H1 (cell line): ENCODE measurements around the gene TK1. TPM values are rescaled to one million over a fixed set of nuclear protein-coding genes. Genes with fewer than 3 reads are reported as not detected.

Experiments
- ATF3 ChIP-seq: IDR thresholded peaks from 2 replicates; pipeline ENCODE4 v1.6.1; 2011; ENCODE audit warnings: low read depth, mild to moderate bottlenecking, low read length; ENCODE audit not compliant: insufficient read depth
- BRCA1 ChIP-seq: IDR thresholded peaks from 2 replicates; pipeline ENCODE4 v1.6.1; 2012; ENCODE audit warnings: low read depth, low read length, improper control_type of control experiment
- CEBPB ChIP-seq: IDR thresholded peaks from 2 replicates; pipeline ENCODE4 v1.6.1; 2012; ENCODE audit warnings: low read depth, low read length
- CHD1 ChIP-seq: IDR thresholded peaks from 2 replicates; pipeline ENCODE4 v1.6.1; 2012; ENCODE audit warnings: low read depth, low read length, improper control_type of control experiment
- CHD7 ChIP-seq: fragments of 300-600 bp; sonication (generic); IDR thresholded peaks from 2 replicates; pipeline ENCODE4 v1.7.1; 2012; ENCODE audit warnings: low read length, moderate library complexity, mild to moderate bottlenecking, inconsistent platforms; ENCODE audit not compliant: insufficient replicate concordance
- EGR1 ChIP-seq: IDR thresholded peaks from 2 replicates; pipeline ENCODE4 v1.6.1; 2011; ENCODE audit warnings: low read depth, low read length, borderline replicate concordance
- FOSL1 ChIP-seq: IDR thresholded peaks from 2 replicates; pipeline ENCODE4 v1.6.1; 2011; ENCODE audit warnings: mild to moderate bottlenecking, low read depth, low read length, moderate library complexity; ENCODE audit not compliant: insufficient read depth
- HDAC2 ChIP-seq, 2 experiments: fragments of 300-600 bp in 1 of 2; sonication (generic) in 1 of 2; IDR thresholded peaks; 2 replicates each; pipeline ENCODE4 v1.6.1; 2011 to 2012; ENCODE audit warnings: low read depth in 2 of 2, low read length in 2 of 2, mild to moderate bottlenecking in 2 of 2, moderate library complexity in 2 of 2, borderline replicate concordance in 1 of 2, inconsistent platforms in 1 of 2
- MAFK ChIP-seq: IDR thresholded peaks from 2 replicates; pipeline ENCODE4 v1.6.1; 2012; ENCODE audit warnings: low read depth, mild to moderate bottlenecking, improper control_type of control experiment, low read length
- SP4 ChIP-seq: IDR thresholded peaks from 2 replicates; pipeline ENCODE4 v1.6.1; 2012; ENCODE audit warnings: low read length, inconsistent platforms
- ZNF274 ChIP-seq: IDR thresholded peaks from 2 replicates; pipeline ENCODE4 v1.7.0; 2012; ENCODE audit warnings: low read length, borderline replicate concordance; ENCODE audit errors: extremely low read depth
- polyA plus RNA-seq, 7 experiments: library from polyadenylated mRNA; depleted of rRNA in 3 of 7; stranded (reverse) in 5 of 7; unstranded in 2 of 7; fragments of >200 nt in 5 of 7; fragments of 200-250 nt in 2 of 7; gene quantifications; 1 replicate in 5 of 7; 2 replicates in 1 of 7; 4 replicates in 1 of 7; pipeline versions ENCODE4 v1.2.1 to v1.2.3, GENCODE V29; 2011 to 2013; ENCODE audit warnings: missing spikeins in 2 of 7, mixed read lengths in 2 of 7
- total RNA-seq: library from RNA; stranded (reverse); fragmentation: NEBNext Ultra II Directional; extraction: Animal tissue kit (Norgen Biotek cat#: 25700); gene quantifications from 2 replicates; pipeline ENCODE4 v1.2.1, GENCODE V29; 2021

Gene TK1
- total and polyA plus RNA-seq, 2 of the 8 experiments (the other 6 are each of a cell fraction or from before 2014, with no cell fraction given) = 66.9 to 147 TPM

- TF ChIP-seq CHD7 (no peak), FOSL1 (no peak), ATF3 (no peak), BRCA1 (no peak), CEBPB (no peak), MAFK (no peak), EGR1 (no peak), SP4 (no peak), CHD1 (no peak), HDAC2 (IDR thresholded peaks at IDR 0.05; ENCODE audit: borderline replicate concordance in 1 of 2, low read depth in 2 of 2, low read length in 2 of 2) (no peak), ZNF274 (no peak)
Observed at GRCh38 chr17:78210111-78210510, 23.3 kb upstream of the TK1 start (continued).
